Measurements from ENCODE around the gene FADS2.

GRCh38 chr11:61778920-61779650 is 49.0 kb upstream of the FADS2 start:
- TF ChIP-seq CTCF (IDR thresholded peaks at IDR 0.05; ENCODE audit: insufficient read depth, low read length) (no peak), REST (IDR thresholded peaks at IDR 0.05; ENCODE audit: insufficient replicate concordance, low read depth) (no peak), POLR2AphosphoS5 (IDR thresholded peaks at IDR 0.05; ENCODE audit: low read depth) (no peak)
